BLaER1 (cell line): ENCODE data around the gene LRMDA.

Experiments
- H3K27ac ChIP-seq: shearing (Covaris generic); formaldehyde crosslinking; 2 replicates; pipeline ENCODE4 v1.8.1; 2022
- H3K27me3 ChIP-seq: shearing (Covaris generic); formaldehyde crosslinking; 2 replicates; pipeline ENCODE4 v1.8.1; 2022
- H3K36me3 ChIP-seq: shearing (Covaris generic); formaldehyde crosslinking; 2 replicates; pipeline ENCODE4 v1.8.1; 2022
- H3K4me1 ChIP-seq: shearing (Covaris generic); formaldehyde crosslinking; 2 replicates; pipeline ENCODE4 v1.8.1; 2022
- H3K4me2 ChIP-seq: shearing (Covaris generic); formaldehyde crosslinking; 2 replicates; pipeline ENCODE4 v1.8.1; 2022
- H3K4me3 ChIP-seq: shearing (Covaris generic); formaldehyde crosslinking; 2 replicates; pipeline ENCODE4 v1.8.1; 2022
- H3K9ac ChIP-seq: shearing (Covaris generic); formaldehyde crosslinking; 2 replicates; pipeline ENCODE4 v1.8.1; 2022
- H3K9me3 ChIP-seq: shearing (Covaris generic); formaldehyde crosslinking; 2 replicates; pipeline ENCODE4 v1.8.1; 2022
- H4K20me1 ChIP-seq: shearing (Covaris generic); formaldehyde crosslinking; 2 replicates; pipeline ENCODE4 v1.8.1; 2022
- Cebpa-rat ChIP-seq: shearing (Covaris generic); IDR thresholded peaks from 2 replicates; pipeline ENCODE4 v1.8.1; 2022

Gene LRMDA

DNA sequence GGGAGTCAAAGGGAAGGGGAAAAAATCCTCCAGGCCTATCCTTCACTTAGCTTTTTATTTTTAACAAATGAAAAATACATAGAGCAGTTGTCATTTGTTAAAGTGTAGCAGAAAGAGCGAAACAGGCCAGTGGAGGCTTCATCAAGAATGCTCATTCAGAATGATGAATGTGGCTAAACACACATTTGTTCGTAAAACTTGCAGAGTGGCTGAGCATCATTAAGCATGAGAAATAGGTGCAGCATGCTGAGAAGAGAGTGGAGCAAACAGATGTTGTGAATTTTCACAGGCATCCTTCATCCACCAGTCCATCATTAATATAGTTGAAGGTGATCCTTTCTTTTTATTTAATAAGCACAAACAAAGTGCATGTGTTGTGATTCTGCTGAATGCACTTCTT, 407.6 kb downstream of the LRMDA start:
- TF ChIP-seq Cebpa-rat = no peak
- Histone ChIP-seq H3K36me3 (no peaks in the 10 kb centered on the region), H3K4me2 (no peak overlapping the region), H3K9ac (no peak overlapping the region), H4K20me1 (no peaks in the 10 kb centered on the region), H3K9me3 (no peaks in the 10 kb centered on the region), H3K27me3 (no peaks in the 10 kb centered on the region), H3K27ac (no peak overlapping the region), H3K4me3 (no peak overlapping the region), H3K4me1 (no peaks in the 10 kb centered on the region)

DNA sequence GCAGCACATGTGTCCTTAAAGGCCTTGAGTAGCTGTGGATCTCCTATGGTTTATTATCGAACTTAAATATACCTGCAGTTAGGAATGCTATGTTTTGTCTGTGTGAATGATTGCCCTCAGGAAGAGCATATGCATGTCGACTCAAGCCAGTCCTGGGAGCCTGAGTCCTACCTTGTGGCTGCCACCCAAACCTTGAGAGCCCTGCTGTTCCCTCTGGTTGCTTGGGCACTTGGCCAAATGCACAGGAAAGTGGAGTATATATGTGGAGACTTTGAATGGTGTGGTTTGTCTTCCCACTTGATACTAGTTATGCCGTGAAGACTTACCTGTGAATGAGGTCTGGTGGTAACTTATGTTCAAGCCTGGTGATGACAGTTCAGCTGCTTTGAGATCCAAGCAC, 409.8 kb downstream of the LRMDA start:
- Histone ChIP-seq H3K27ac (no peak overlapping the region), H3K9me3 (no peaks in the 10 kb centered on the region), H3K9ac (no peak overlapping the region), H3K4me2 (no peak overlapping the region), H3K27me3 (no peaks in the 10 kb centered on the region), H3K4me3 (no peak overlapping the region), H4K20me1 (no peaks in the 10 kb centered on the region), H3K4me1 (no peaks in the 10 kb centered on the region), H3K36me3 (no peaks in the 10 kb centered on the region)
- TF ChIP-seq Cebpa-rat = no peak

DNA sequence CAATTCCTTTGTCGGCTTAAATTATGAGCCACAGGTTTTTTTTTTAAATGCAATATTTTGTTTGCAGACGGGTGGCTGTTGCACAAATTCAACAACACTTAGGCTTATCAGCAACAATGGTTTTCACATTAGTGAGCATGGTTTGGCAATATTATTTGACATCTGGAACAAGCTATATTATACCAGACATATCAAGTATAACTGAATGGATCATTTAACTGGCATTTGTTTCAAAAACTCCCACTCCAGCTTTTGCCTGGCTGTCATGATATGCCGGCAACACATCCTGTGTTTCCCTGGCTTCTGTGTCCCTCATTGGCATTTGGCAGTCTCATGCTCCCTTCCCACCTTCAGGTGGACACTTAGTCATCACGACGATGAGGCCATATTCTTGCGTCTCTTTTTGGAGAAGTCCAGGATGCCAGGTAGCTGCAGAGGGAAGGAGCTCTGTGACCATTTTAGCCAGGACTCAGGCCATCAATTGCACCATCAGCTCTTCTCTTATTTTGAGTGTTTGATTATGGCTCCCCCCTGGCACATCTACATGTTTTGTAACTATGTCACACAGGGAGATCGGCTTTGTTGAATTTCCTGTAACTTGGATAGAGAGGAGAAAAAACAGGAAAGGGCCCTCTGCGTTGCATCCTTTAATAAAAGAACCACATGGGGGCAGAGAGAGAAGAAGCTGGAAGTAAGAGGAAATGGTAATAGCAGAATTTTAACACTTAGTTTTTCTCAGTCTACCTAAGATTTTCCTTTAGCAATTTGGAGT, 413.9 kb downstream of the LRMDA start:
- H3K9ac ChIP-seq = no peak overlapping the region
- H4K20me1 ChIP-seq = no peaks in the 10 kb centered on the region
- H3K36me3 ChIP-seq = no peaks in the 10 kb centered on the region
- no peak overlapping the region for H3K4me2 ChIP-seq
- no peaks in the 10 kb centered on the region for H3K4me1 ChIP-seq
- no peak overlapping the region for H3K27ac ChIP-seq
- H3K27me3 ChIP-seq = no peaks in the 10 kb centered on the region
- no peak for TF ChIP-seq Cebpa-rat
- H3K9me3 ChIP-seq = no peaks in the 10 kb centered on the region
- H3K4me3 ChIP-seq = no peak overlapping the region

DNA sequence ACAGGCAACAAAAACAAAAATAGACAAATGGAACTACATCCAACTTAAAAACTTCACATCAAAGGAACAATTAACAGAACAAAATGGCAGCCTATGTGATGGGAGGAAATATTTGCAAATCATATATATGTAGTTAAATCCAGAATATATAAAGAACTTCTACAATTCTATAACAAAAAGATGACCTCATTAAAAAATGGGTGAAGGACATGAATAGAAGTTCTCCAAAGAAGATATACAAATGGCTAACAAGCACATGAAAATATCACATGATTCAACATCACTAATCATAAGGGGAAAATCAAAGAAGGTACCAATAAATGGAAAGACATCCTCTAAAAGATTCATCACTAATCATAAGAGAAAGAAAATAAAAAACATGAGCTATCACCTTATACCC, 416.1 kb downstream of the LRMDA start:
- no peaks in the 10 kb centered on the region for H3K4me1 ChIP-seq
- no peak for TF ChIP-seq Cebpa-rat

DNA sequence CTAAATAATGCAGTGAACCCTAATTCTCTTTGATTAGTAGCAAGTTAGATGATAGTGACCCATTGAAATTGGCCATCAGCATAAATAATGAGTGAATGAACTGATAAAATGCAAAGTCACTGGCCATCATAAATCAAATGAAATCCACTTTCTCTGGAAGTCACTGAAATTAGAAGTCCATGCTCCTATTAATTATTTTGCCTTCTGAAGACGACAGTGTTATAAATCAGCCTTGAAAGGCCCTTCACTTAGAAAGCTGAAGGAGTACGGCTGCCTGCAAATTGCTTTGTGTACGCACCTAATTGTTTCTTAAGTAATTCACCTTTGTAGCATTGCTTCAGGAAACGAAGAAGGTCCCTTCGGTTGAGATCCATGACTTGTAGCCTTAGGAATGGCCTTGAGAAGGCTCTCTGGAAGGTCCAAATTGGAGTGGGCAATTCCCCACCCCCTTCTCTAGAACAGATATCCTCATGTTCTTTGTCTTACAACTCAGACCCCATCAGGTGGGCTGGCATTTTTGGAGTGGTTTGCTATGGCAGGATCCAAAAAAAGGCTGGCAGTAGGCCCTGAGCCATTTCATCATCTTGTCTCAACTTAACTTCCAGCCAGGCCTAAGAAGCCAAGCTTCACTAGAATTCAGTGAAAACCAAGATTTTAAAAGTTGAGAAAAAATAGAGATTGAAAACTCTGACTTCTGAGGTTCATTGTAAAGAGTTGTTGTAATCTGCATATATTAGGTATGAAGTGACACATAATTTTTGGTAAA, 420.3 kb downstream of the LRMDA start:
- no peaks in the 10 kb centered on the region for H3K4me1 ChIP-seq
- H3K27ac ChIP-seq = no peak overlapping the region
- no peak overlapping the region for H3K9ac ChIP-seq
- H4K20me1 ChIP-seq = no peaks in the 10 kb centered on the region
- H3K9me3 ChIP-seq = no peaks in the 10 kb centered on the region
- no peak overlapping the region for H3K4me3 ChIP-seq
- no peaks in the 10 kb centered on the region for H3K36me3 ChIP-seq
- H3K4me2 ChIP-seq = no peak overlapping the region
- no peak for TF ChIP-seq Cebpa-rat
- no peaks in the 10 kb centered on the region for H3K27me3 ChIP-seq

More for the DNA sequence above, 416.1 kb downstream of the LRMDA start:
- H3K27me3 ChIP-seq = no peaks in the 10 kb centered on the region
- no peak overlapping the region for H3K9ac ChIP-seq
- no peaks in the 10 kb centered on the region for H3K36me3 ChIP-seq
- H3K4me3 ChIP-seq = no peak overlapping the region
- no peak overlapping the region for H3K27ac ChIP-seq
- no peaks in the 10 kb centered on the region for H3K9me3 ChIP-seq
- H3K4me2 ChIP-seq = no peak overlapping the region
- no peaks in the 10 kb centered on the region for H4K20me1 ChIP-seq

DNA sequence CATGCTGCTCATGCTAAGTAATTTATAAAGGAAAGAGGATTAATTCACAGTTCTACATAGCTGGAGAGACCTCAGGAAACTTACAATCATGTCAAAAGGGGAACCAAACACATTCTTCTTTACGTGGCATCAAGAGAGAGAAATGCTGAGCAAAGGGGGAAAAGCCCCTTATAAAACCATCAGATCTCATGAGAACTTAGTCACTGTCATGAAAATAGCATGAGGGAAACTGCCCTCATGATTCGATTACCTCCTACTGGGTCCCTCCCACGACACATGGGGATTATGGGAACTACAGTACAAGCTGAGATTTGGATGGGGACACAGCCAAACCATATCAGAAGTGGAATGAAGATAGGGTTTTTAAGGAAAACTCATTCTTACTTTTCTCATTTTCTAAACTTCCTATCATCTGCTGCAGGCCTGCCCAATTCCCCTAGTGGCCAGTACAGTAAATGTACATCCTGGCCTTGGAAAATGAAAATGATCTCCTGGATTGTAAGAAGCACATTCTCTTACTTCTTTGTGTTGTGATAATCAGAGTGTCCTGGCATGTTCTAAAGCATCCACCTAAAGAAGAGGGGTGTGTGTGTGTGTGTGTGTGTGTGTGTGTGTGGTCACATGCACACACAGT, 421.5 kb downstream of the LRMDA start:
- H3K4me2 ChIP-seq = no peak overlapping the region
- no peak for TF ChIP-seq Cebpa-rat
- H3K4me3 ChIP-seq = no peak overlapping the region
- H3K4me1 ChIP-seq = no peaks in the 10 kb centered on the region
- H3K36me3 ChIP-seq = no peaks in the 10 kb centered on the region
- H3K27me3 ChIP-seq = no peaks in the 10 kb centered on the region
- H3K27ac ChIP-seq = no peak overlapping the region
- H4K20me1 ChIP-seq = no peaks in the 10 kb centered on the region
- no peak overlapping the region for H3K9ac ChIP-seq
- no peaks in the 10 kb centered on the region for H3K9me3 ChIP-seq

DNA sequence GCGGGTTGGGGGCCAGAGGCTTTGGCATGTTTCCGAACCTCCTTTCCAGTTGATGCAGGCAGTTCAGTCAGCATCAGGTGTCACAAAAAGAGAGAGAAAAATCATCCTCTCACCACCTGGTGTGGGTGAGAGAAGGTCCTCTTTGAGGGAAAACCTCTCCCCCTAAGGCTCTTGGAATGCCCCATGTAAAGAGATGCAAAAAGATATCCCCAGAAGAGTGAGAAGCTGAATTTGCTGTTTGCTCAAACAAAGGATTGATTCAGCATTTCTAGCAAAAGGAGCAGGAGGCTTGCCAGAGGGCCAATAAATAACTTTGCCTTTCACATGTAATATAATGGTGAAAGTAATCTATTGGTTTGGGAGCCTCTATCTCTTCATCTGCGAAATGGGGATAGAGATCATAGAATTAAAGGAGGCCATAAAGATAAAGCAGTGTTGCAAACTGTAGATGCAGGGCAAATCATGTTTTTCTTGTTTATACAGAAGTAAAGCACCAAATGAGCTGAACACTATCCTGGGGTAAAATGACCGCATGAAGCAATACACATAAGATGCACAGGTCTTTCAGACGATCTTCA, 425.9 kb downstream of the LRMDA start:
- H3K4me1 ChIP-seq = no peaks in the 10 kb centered on the region
- H3K36me3 ChIP-seq = no peaks in the 10 kb centered on the region
- no peak overlapping the region for H3K4me2 ChIP-seq
- no peak overlapping the region for H3K4me3 ChIP-seq
- H3K27ac ChIP-seq = no peak overlapping the region
- no peaks in the 10 kb centered on the region for H3K9me3 ChIP-seq
- no peak overlapping the region for H3K9ac ChIP-seq
- no peaks in the 10 kb centered on the region for H3K27me3 ChIP-seq
- TF ChIP-seq Cebpa-rat = no peak
- no peaks in the 10 kb centered on the region for H4K20me1 ChIP-seq

DNA sequence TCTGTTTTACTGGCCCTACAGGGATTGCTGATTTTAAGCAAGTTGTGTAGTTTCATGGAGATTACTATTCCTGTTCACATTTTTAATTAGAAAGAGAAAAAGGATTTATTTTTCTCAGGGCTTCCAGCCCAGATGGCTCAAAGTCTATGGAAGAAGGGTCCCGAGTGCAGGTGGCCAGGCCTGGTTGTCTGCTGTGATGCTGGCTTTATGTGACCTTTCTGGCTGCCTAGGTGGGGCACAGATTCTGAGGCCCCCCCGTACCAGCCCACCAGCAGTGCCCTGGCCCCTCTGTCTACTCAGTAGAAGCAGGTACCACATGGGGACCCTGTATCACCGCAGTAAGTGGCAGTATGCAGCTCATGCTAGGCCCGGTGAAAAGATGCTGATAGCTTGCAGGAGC, 426.5 kb downstream of the LRMDA start:
- Histone ChIP-seq H3K9ac (no peak overlapping the region), H4K20me1 (no peaks in the 10 kb centered on the region), H3K27ac (no peak overlapping the region), H3K27me3 (no peaks in the 10 kb centered on the region), H3K4me1 (no peaks in the 10 kb centered on the region), H3K9me3 (no peaks in the 10 kb centered on the region), H3K36me3 (no peaks in the 10 kb centered on the region), H3K4me3 (no peak overlapping the region), H3K4me2 (no peak overlapping the region)
- no peak for TF ChIP-seq Cebpa-rat

DNA sequence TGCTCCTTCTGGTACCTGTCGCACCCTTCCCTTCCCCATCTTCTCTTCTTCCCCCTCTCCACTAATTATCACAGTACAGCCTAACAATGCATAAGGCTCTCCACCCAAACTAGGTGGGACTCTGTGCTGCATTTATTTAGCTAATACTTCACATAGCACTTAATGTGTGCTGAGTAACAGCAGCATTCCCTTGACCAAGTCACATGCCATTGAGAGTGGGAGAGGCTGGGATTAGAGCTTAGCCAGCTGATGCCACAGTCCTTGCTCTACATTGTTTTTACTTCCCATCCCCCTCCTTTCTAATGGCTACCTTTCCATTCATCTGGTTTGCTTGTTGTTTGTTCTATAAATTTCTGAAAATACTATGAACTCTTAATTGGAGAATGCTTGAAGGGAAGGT, 426.9 kb downstream of the LRMDA start:
- no peaks in the 10 kb centered on the region for H4K20me1 ChIP-seq
- no peak overlapping the region for H3K9ac ChIP-seq
- H3K4me3 ChIP-seq = no peak overlapping the region
- no peaks in the 10 kb centered on the region for H3K36me3 ChIP-seq
- no peaks in the 10 kb centered on the region for H3K9me3 ChIP-seq
- TF ChIP-seq Cebpa-rat = no peak
- no peaks in the 10 kb centered on the region for H3K27me3 ChIP-seq
- H3K4me2 ChIP-seq = no peak overlapping the region
- no peak overlapping the region for H3K27ac ChIP-seq
- H3K4me1 ChIP-seq = no peaks in the 10 kb centered on the region

DNA sequence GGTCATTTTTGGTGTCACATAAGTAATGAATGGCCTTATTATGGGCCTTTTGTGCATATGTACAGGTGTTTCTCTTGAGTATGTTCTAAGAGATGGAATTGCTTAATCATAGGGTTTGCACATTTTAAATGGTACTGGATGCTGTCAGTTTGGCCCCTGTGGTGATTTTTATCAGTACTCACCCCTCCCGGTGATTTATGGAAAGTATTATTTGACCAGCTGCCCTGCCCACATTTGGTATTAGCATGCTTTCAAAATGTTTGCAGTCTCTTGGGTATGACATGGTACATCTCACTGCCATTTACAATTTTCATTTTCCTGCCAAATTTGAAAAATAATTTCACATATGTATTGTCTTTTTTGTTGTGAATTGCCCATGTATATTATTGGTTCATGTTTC, 427.7 kb downstream of the LRMDA start:
- H3K27ac ChIP-seq = no peak overlapping the region
- H3K4me3 ChIP-seq = no peak overlapping the region
- no peak for TF ChIP-seq Cebpa-rat
- H3K27me3 ChIP-seq = no peaks in the 10 kb centered on the region
- H3K9ac ChIP-seq = no peak overlapping the region
- H3K4me2 ChIP-seq = no peak overlapping the region
- H3K36me3 ChIP-seq = no peaks in the 10 kb centered on the region
- no peaks in the 10 kb centered on the region for H4K20me1 ChIP-seq
- H3K4me1 ChIP-seq = no peaks in the 10 kb centered on the region
- no peaks in the 10 kb centered on the region for H3K9me3 ChIP-seq
